GM12878 (cell line): ENCODE data around the gene TPRA1. TPM values are rescaled to one million over a fixed set of nuclear protein-coding genes. Genes with fewer than 3 reads are reported as not detected.

Experiments used
- microRNA-seq: library from miRNA; unstranded; fragments of <30 nt; microRNA quantifications from one replicate; pipeline ENCODE4, GENCODE V29; 2018
- polyA plus RNA-seq, 11 experiments: library from polyadenylated mRNA; depleted of rRNA in 4 of 11; unstranded in 6 of 11; stranded (reverse) in 5 of 11; fragments of >200 nt; fragmentation: Nextera tagmentation in 4 of 11; fragmentation: Illumina TruSeq in 1 of 11; extraction: Ambion mirVana in 4 of 11; extraction: Trizol in 1 of 11; gene quantifications; 1 replicate in 1 of 11; 2 replicates in 10 of 11; pipeline versions ENCODE4 v1.2.1 to v1.2.3, GENCODE V29; 2011 to 2016; ENCODE audit warnings: inconsistent platforms in 2 of 11, missing spikeins in 2 of 11, low read depth in 1 of 11
- small RNA-seq: library from RNA; depleted of rRNA; stranded (forward); fragments of <200 nt; gene quantifications from one replicate; pipeline ENCODE3, GENCODE V24; 2014
- total RNA-seq, 4 experiments: library from RNA; depleted of rRNA in 3 of 4; stranded (reverse); fragments of >200 nt in 3 of 4; fragmentation: Illumina TruSeq in 1 of 4; extraction: Trizol in 1 of 4; gene quantifications; 2 replicates each; pipeline versions ENCODE4 v1.2.1 to v1.2.3, GENCODE V29; 2013 to 2021
- TF ChIP-seq, protein P1 (sequence below): IDR thresholded peaks from 2 replicates; pipeline ENCODE4 v1.6.1; 2012; ENCODE audit warnings: mild to moderate bottlenecking, low read depth, low read length

Gene TPRA1
- total and polyA plus RNA-seq, 10 of the 15 experiments (the other 5 are each of a cell fraction or from before 2014, with no cell fraction given): 1.8 to 39.6 (median 26.6) TPM

DNA sequence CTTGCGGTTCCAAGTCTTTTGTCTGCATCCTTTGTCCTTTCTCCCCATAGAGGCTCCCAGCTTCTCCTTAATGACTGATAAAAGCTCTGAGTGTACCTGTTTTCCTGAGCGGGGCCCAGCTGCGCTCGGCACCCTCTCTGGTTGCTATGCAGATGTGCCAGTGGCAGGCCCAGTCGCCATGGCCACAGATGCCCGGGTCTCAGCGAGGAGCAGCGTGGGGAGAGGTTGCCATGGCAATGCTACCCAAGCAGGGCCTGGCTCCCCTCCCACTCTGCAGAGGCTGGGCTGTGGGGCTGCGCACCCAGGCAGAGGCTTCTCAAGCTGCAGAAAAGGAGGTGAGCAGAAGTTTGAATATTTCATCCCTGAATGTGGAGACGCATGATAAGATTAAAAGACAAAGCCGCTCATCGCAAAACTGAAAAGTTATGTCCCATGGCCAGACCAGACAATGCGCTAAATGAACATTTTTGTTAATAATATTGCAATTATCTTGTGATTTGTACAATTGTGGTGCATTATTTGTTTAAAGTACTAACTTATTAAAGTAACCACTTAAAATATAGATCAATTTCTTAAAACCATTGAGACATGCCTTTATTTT lies 66.1 kb downstream of the TPRA1 start (continued):
- TF ChIP-seq, protein P1, sequence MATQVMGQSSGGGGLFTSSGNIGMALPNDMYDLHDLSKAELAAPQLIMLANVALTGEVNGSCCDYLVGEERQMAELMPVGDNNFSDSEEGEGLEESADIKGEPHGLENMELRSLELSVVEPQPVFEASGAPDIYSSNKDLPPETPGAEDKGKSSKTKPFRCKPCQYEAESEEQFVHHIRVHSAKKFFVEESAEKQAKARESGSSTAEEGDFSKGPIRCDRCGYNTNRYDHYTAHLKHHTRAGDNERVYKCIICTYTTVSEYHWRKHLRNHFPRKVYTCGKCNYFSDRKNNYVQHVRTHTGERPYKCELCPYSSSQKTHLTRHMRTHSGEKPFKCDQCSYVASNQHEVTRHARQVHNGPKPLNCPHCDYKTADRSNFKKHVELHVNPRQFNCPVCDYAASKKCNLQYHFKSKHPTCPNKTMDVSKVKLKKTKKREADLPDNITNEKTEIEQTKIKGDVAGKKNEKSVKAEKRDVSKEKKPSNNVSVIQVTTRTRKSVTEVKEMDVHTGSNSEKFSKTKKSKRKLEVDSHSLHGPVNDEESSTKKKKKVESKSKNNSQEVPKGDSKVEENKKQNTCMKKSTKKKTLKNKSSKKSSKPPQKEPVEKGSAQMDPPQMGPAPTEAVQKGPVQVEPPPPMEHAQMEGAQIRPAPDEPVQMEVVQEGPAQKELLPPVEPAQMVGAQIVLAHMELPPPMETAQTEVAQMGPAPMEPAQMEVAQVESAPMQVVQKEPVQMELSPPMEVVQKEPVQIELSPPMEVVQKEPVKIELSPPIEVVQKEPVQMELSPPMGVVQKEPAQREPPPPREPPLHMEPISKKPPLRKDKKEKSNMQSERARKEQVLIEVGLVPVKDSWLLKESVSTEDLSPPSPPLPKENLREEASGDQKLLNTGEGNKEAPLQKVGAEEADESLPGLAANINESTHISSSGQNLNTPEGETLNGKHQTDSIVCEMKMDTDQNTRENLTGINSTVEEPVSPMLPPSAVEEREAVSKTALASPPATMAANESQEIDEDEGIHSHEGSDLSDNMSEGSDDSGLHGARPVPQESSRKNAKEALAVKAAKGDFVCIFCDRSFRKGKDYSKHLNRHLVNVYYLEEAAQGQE: no peak
- TF ChIP-seq, all 136 proteins: peak for 0

Small RNA genes within 50 kb of the gene (microRNA-seq; reads per million reads assigned to microRNA genes)
- gene MIR6825 (0.56 reads per million), gene MIR7976 (15.1 reads per million, percentile 50 among the genes with 10 or more reads in this experiment)

Small RNA genes within 50 kb of the gene (small RNA-seq; reads per million reads assigned to genes)
- gene AC084035.1: not detected
- not detected for gene MIR6825
- 1.8 reads per million, percentile 58 among the genes with 10 or more reads in this experiment for gene MIR7976

Other genes with a start within 250 kb of the TPRA1 start
- gene MCM2, start 7.7 kb upstream of the TPRA1 start, total RNA-seq (2014; rRNA removed): 210 and 229 TPM in 2 replicates
- gene MCM2, start 7.7 kb upstream of the TPRA1 start, total RNA-seq (2014; rRNA removed; fragmentation: Illumina TruSeq; extraction: Trizol): 89.8 and 107 TPM in 2 replicates
- 218 and 229 TPM in 2 replicates for gene MCM2, start 7.7 kb upstream of the TPRA1 start, total RNA-seq (2021)
- 79.0 and 170 TPM in 2 replicates for gene MCM2, start 7.7 kb upstream of the TPRA1 start, polyA plus RNA-seq (2011; rRNA removed)
- 38.9 and 88.2 TPM in 2 replicates for gene MCM2, start 7.7 kb upstream of the TPRA1 start, polyA plus RNA-seq (2014; fragmentation: Illumina TruSeq; extraction: Trizol)
- 10 to 100 TPM in 1 of 2 experiments, 1 to 10 TPM in 1; 8.6 to 14.4 TPM for gene MCM2, start 7.7 kb upstream of the TPRA1 start, polyA plus RNA-seq (2014; fragmentation: Nextera tagmentation; extraction: Ambion mirVana)
- 140 and 167 TPM in 2 replicates for gene MCM2, start 7.7 kb upstream of the TPRA1 start, polyA plus RNA-seq (2014; rRNA removed)
- 100 to 1,000 TPM; 200 to 222 TPM for gene MCM2, start 7.7 kb upstream of the TPRA1 start, polyA plus RNA-seq (2016; fragmentation: Nextera tagmentation; extraction: Ambion mirVana)
- 21.0 and 24.3 TPM in 2 replicates for gene PODXL2, start 38.5 kb upstream of the TPRA1 start, total RNA-seq (2014; rRNA removed)
- gene PODXL2, start 38.5 kb upstream of the TPRA1 start, total RNA-seq (2014; rRNA removed; fragmentation: Illumina TruSeq; extraction: Trizol): 12.4 and 13.2 TPM in 2 replicates
- 22.2 and 24.4 TPM in 2 replicates for gene PODXL2, start 38.5 kb upstream of the TPRA1 start, total RNA-seq (2021)
- gene PODXL2, start 38.5 kb upstream of the TPRA1 start, polyA plus RNA-seq (2011; rRNA removed): not detected in 2 replicates
- gene PODXL2, start 38.5 kb upstream of the TPRA1 start, polyA plus RNA-seq (2014; fragmentation: Illumina TruSeq; extraction: Trizol): 6.9 and 10.3 TPM in 2 replicates
- gene PODXL2, start 38.5 kb upstream of the TPRA1 start, polyA plus RNA-seq (2014; fragmentation: Nextera tagmentation; extraction: Ambion mirVana): under 1 TPM in 1 of 2 experiments, not detected in 1; 0.03 TPM
- 22.5 and 25.4 TPM in 2 replicates for gene PODXL2, start 38.5 kb upstream of the TPRA1 start, polyA plus RNA-seq (2014; rRNA removed)
- 10 to 100 TPM; 12.0 to 14.0 TPM for gene PODXL2, start 38.5 kb upstream of the TPRA1 start, polyA plus RNA-seq (2016; fragmentation: Nextera tagmentation; extraction: Ambion mirVana)
- gene ABTB1, start 82.2 kb upstream of the TPRA1 start, total RNA-seq (2014; rRNA removed): 5.7 and 7.1 TPM in 2 replicates
- gene ABTB1, start 82.2 kb upstream of the TPRA1 start, total RNA-seq (2014; rRNA removed; fragmentation: Illumina TruSeq; extraction: Trizol): 1.9 and 2.1 TPM in 2 replicates
- 10.1 and 10.6 TPM in 2 replicates for gene ABTB1, start 82.2 kb upstream of the TPRA1 start, total RNA-seq (2021)
- gene ABTB1, start 82.2 kb upstream of the TPRA1 start, polyA plus RNA-seq (2011; rRNA removed): 4.1 and 7.2 TPM in 2 replicates
- gene ABTB1, start 82.2 kb upstream of the TPRA1 start, polyA plus RNA-seq (2014; fragmentation: Illumina TruSeq; extraction: Trizol): 1.0 and 2.4 TPM in 2 replicates
- gene ABTB1, start 82.2 kb upstream of the TPRA1 start, polyA plus RNA-seq (2014; fragmentation: Nextera tagmentation; extraction: Ambion mirVana): under 1 TPM; 0.11 to 0.31 TPM
- gene ABTB1, start 82.2 kb upstream of the TPRA1 start, polyA plus RNA-seq (2014; rRNA removed): 10.2 and 12.9 TPM in 2 replicates
- 1 to 10 TPM; 7.7 to 9.2 TPM for gene ABTB1, start 82.2 kb upstream of the TPRA1 start, polyA plus RNA-seq (2016; fragmentation: Nextera tagmentation; extraction: Ambion mirVana)
- 70.6 and 76.8 TPM in 2 replicates for gene MGLL, start 231.8 kb upstream of the TPRA1 start, total RNA-seq (2014; rRNA removed)
- 40.5 and 44.9 TPM in 2 replicates for gene MGLL, start 231.8 kb upstream of the TPRA1 start, total RNA-seq (2014; rRNA removed; fragmentation: Illumina TruSeq; extraction: Trizol)
- gene MGLL, start 231.8 kb upstream of the TPRA1 start, total RNA-seq (2021): 103 and 112 TPM in 2 replicates
- 35.1 and 70.0 TPM in 2 replicates for gene MGLL, start 231.8 kb upstream of the TPRA1 start, polyA plus RNA-seq (2011; rRNA removed)
- 41.3 and 72.2 TPM in 2 replicates for gene MGLL, start 231.8 kb upstream of the TPRA1 start, polyA plus RNA-seq (2014; fragmentation: Illumina TruSeq; extraction: Trizol)
- 10 to 100 TPM; 49.1 to 73.6 TPM for gene MGLL, start 231.8 kb upstream of the TPRA1 start, polyA plus RNA-seq (2014; fragmentation: Nextera tagmentation; extraction: Ambion mirVana)
- gene MGLL, start 231.8 kb upstream of the TPRA1 start, polyA plus RNA-seq (2014; rRNA removed): 65.1 and 74.2 TPM in 2 replicates
- 100 to 1,000 TPM; 170 to 177 TPM for gene MGLL, start 231.8 kb upstream of the TPRA1 start, polyA plus RNA-seq (2016; fragmentation: Nextera tagmentation; extraction: Ambion mirVana)